Activated CD4-positive, alpha-beta T cell treated with anti-CD3 and anti-CD28 coated beads, Interleukin-2, Interleukin-6, amounts not matched to agents 100 ng/mL and 50 ng/mL, durations not matched to agents 16 hours and 8 hours (primary cell): ENCODE data around the gene ADH7.
"Not testable (repeated sequence)": the region's sequence is repeated elsewhere in the genome, so short reads cannot be mapped to it uniquely, and the experiment has no call there.

Experiments used
- DNase-seq: peaks from one replicate; pipeline ENCODE4 v3.0.0-alpha.2; 2020

Gene ADH7

GRCh38 chr4:99414902-99415301 lies 20.2 kb downstream of the ADH7 start:
- not testable (repeated sequence) for DNase-seq

GRCh38 chr4:99414401-99414800 lies 20.7 kb downstream of the ADH7 start:
- no peak for DNase-seq

GRCh38 chr4:99413140-99413539 lies 22.0 kb downstream of the ADH7 start:
- no peak for DNase-seq

GRCh38 chr4:99411041-99411440 lies 24.1 kb downstream of the ADH7 start:
- DNase-seq, result peak; percentile 12

- DNase-seq, result no peak
Measured at GRCh38 chr4:99410075-99410474, 25.1 kb downstream of the ADH7 start.

GRCh38 chr4:99408346-99408745 lies 26.8 kb downstream of the ADH7 start:
- no peak for DNase-seq

- DNase-seq, result peak; percentile 73
Measured at GRCh38 chr4:99405433-99406115, 29.6 kb downstream of the ADH7 start.

- peak; percentile 72 for DNase-seq
Measured at GRCh38 chr4:99404595-99405287, 30.4 kb downstream of the ADH7 start.

- peak; percentile 40 for DNase-seq
Measured at GRCh38 chr4:99403380-99404184, 31.6 kb downstream of the ADH7 start.

GRCh38 chr4:99402765-99403164 lies 32.4 kb downstream of the ADH7 start:
- no peak for DNase-seq

- DNase-seq, result no peak
Measured at GRCh38 chr4:99400831-99401230, 34.3 kb downstream of the ADH7 start.

- no peak for DNase-seq
Measured at GRCh38 chr4:99399017-99399416, 36.1 kb downstream of the ADH7 start.

GRCh38 chr4:99395595-99396364 lies 39.4 kb downstream of the ADH7 start:
- DNase-seq, result no peak

GRCh38 chr4:99394896-99395295 lies 40.2 kb downstream of the ADH7 start:
- DNase-seq, result no peak

GRCh38 chr4:99390055-99390454 lies 45.1 kb downstream of the ADH7 start:
- no peak for DNase-seq

- DNase-seq, result no peak
Measured at GRCh38 chr4:99389606-99390005, 45.5 kb downstream of the ADH7 start.

- no peak for DNase-seq
Measured at GRCh38 chr4:99383833-99384392, 51.2 kb downstream of the ADH7 start.

- DNase-seq, result no peak
Measured at GRCh38 chr4:99383399-99383798, 51.7 kb downstream of the ADH7 start.

GRCh38 chr4:99382745-99383360 lies 52.3 kb downstream of the ADH7 start:
- no peak for DNase-seq

- no peak for DNase-seq
Measured at GRCh38 chr4:99381588-99382175, 53.5 kb downstream of the ADH7 start.

GRCh38 chr4:99379571-99379970 lies 55.6 kb downstream of the ADH7 start:
- DNase-seq, result no peak

GRCh38 chr4:99378876-99379275 lies 56.3 kb downstream of the ADH7 start:
- no peak for DNase-seq
